SU-DHL-6 (cell line): ENCODE measurements around the gene PPHLN1.

Experiments
- EZH2phosphoT487 ChIP-seq: fragments of 200-600 bp; sonication (generic), shearing (Covaris generic); conservative IDR thresholded peaks from 2 replicates; pipeline ENCODE4 v1.6.1; 2018; ENCODE audit warnings: mild to moderate bottlenecking, antibody characterized with exemption, low read length, moderate library complexity, mixed read lengths
- TF ChIP-seq, protein P1 (sequence below): fragments of 200-600 bp; sonication (generic); IDR thresholded peaks from one replicate; pipeline ENCODE4 v1.5.1; 2017; ENCODE audit warnings: antibody characterized with exemption, mild to moderate bottlenecking, low read length, moderate library complexity; ENCODE audit not compliant: insufficient read depth, poor library complexity, severe bottlenecking

GRCh38 chr12:42382013-42382696, 56.2 kb downstream of the PPHLN1 start:
- TF ChIP-seq, protein P1, sequence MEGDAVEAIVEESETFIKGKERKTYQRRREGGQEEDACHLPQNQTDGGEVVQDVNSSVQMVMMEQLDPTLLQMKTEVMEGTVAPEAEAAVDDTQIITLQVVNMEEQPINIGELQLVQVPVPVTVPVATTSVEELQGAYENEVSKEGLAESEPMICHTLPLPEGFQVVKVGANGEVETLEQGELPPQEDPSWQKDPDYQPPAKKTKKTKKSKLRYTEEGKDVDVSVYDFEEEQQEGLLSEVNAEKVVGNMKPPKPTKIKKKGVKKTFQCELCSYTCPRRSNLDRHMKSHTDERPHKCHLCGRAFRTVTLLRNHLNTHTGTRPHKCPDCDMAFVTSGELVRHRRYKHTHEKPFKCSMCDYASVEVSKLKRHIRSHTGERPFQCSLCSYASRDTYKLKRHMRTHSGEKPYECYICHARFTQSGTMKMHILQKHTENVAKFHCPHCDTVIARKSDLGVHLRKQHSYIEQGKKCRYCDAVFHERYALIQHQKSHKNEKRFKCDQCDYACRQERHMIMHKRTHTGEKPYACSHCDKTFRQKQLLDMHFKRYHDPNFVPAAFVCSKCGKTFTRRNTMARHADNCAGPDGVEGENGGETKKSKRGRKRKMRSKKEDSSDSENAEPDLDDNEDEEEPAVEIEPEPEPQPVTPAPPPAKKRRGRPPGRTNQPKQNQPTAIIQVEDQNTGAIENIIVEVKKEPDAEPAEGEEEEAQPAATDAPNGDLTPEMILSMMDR = no peak
- TF ChIP-seq EZH2phosphoT487 = no peak
